ENCODE measurements around the gene PRKCB.

GRCh38 chr16:24116046-24116776 lies 280.4 kb downstream of the PRKCB start:
- TF ChIP-seq CTCF (IDR thresholded peaks at IDR 0.05; ENCODE audit: low read depth, low read length) (no peak), EZH2phosphoT487 (IDR thresholded peaks at IDR 0.05; ENCODE audit: low read depth) (no peak)

Data from OCI-LY3 (cell line).